Measurements from ENCODE around the gene FYN.

DNA sequence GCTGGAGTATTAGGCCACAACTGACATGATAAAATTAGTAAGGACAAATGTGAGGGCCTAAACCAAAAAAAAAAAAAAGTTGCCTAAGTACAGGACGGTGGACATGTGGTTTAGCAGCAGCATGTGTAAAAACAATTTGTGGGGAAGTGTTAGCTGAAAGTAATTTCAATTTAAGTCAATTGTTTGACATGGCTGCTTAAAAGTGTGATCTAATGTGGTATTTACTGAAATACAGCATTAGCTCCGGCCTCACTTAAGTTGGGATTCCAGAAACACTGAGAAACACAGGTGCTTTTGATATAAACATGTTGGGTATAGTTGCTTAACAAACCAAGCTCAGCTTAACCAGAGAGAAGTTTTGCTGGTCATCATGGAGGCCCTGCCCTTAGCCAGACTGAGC, 119.7 kb downstream of the FYN start:
- TF ChIP-seq CTCF (IDR thresholded peaks at IDR 0.05) (no peak), POLR2AphosphoS5 (IDR thresholded peaks at IDR 0.05) (no peak), POLR2A (IDR thresholded peaks at IDR 0.05; ENCODE audit: low read depth) (no peak), EP300 (IDR thresholded peaks at IDR 0.05) (no peak)

Measured in esophagus muscularis mucosa (tissue), 4 donors.